HG03439 (cell line): ENCODE data around the gene CHD2.
A peak's percentile ranks its signal among the peaks of the same experiment; 100 is the strongest.
"Not testable (repeated sequence)": the region's sequence is repeated elsewhere in the genome, so short reads cannot be mapped to it uniquely, and the experiment has no call there.

Experiments used
- ATAC-seq: cut with Tn5 transposase; IDR thresholded peaks from one replicate; pipeline ENCODE4 v1.9.1; 2021; ENCODE audit warnings: mild to moderate bottlenecking, moderate library complexity; ENCODE audit not compliant: unreplicated experiment

CHD2 gene

DNA sequence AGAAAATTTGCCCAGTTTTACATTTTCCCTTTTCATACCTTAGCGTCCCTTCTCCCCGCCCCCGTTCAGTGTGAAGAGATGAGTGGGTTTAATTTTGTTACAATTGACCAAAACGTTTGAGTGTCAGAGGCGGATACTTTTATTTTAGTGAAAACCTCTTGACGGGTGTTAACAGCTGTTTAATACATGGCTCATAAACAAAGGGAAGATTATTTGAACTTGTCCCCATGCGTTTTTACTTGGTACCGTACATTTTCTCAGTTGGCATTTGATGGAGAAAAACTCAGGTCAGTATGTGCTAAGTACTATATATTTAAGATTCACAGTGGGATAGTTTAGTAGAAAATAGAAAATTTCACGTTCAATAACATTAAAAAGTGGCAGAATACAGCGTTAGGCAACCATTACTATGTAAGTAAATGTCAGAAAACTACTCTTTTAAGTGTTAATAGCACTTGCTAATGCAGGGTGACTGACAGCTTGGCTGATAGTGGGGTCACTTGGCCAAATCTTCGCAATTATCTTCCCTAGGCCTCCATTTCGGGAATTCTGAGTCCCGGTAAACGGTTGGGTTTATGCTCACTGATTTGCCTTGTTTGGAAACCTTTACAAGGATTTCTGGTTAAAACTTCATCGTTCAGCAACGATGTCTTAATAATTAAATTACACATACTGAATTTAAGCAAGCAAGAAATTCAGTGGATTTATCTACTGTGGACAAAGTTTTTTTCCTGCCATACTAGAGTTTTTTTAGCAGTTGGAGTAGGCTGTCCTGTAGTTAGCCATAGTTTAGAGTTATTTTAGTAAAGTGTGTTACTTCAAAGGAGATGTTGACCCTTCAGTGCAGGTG, 4.8 kb downstream of the CHD2 start:
- ATAC-seq, result no peak

DNA sequence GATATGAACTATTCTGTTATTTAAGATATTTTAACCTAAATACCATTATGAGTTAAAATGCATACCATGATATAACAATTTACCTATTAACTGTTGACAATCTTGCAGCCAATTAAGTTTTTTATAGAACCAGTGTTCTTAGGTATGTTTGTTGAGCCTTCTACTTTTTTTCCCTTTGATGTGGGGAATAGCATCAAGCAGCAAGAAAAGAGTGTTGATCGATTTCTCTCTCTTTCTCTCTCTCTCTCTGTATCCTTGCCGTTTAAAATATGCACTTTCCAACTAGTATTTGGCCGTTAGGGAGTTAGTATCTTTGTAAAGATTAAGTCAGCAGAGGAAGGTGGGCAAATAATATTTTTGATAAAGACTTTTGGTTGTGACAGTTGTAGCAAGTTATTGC, 5.9 kb downstream of the CHD2 start:
- ATAC-seq, result no peak

DNA sequence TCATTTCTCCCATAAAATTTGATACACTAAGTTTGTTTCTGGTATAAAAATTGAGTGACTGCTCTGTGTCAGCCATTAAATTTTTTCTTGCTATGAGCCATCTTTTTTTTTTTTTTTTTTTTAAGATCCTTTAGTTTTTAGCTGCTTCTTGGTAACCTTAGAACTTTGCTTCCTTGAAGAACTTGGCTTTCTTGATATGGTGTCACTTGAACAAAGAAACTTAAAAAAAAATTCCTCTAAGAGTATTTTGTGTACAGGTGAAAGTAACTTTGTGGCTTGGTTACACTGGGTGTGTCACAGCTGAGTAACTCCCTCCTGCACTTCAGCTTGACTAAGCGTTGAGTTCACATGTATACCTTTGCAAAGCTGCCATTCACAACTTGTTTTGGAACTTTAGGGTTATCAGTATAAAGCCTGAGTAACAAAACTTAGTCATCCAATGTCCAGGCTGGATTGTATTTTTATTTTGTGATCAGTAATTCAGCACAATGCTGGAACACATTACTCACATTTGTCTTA, 6.5 kb downstream of the CHD2 start:
- no peak for ATAC-seq

DNA sequence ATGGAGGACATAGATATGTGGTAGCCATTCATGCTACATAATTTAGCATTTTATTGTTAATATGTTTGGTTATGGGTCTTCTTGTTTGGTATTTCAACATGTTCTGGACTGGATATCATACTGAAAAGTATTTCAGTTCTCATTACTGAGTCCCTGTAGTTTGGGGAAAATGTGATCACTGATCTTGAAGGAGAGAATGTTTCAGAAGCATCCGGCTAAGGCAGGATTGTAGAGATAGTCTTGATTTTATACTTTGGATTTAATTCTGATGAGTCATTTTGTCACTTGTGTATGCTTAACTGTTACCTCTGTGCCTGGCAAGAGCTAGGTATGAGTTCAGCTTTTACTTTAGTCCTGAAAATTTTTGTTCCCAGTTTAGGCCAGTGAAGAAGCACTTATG, 7.1 kb downstream of the CHD2 start:
- no peak for ATAC-seq

DNA sequence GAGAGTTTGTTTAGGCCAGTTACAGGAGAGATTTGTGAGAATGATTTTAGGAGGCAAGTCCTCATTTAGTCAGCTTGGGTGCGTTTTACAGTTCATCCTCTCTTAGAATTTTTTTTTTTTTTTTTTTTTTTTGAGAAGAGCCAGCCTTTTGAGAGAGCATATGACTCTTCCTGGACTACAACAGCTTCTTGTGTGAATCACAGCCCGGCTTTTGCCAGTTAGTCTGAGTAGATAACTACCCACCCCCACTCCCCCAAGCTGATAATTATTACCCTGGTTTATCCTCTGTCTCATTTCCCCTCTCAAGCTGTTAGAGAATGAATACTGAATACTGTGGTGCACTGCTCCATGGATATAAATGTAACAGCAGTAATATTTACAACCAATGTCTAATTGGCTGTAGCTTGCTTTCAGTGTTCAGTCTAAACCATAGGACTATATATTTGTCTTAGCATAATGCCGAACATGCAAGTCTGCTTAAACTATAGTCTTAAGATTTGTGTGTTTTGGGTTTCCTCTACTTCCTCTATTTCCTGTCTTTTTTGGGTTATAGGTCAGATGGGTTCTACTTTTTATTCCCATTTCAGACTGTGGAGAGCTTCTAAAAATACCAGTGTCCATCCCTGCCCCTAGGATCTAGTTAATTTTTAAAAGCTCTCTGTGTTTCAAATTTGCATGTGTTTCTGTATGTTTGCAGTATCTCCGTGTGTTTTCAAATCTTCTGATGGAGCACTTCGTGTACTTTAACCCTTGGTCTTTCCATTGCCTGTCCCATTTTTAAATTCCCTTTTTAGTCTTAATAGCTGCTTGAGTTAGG, 8.0 kb downstream of the CHD2 start:
- no peak for ATAC-seq

DNA sequence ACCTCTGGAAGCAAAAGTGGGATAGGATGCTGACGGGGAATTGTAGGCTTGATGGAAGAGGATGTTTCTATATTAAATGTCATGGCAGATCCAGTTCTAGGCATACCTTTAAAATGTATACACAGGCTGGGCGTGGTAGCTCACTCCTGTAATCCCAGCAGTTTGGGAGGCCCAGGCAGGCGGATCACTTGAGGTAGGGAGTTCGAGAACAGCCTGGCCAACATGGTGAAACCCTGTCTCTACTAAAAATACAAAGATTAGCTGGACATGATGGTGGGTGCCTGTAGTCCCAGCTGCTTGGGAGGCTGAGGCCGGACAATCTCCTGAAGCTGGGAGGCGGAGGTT, 8.6 kb downstream of the CHD2 start:
- no peak for ATAC-seq

DNA sequence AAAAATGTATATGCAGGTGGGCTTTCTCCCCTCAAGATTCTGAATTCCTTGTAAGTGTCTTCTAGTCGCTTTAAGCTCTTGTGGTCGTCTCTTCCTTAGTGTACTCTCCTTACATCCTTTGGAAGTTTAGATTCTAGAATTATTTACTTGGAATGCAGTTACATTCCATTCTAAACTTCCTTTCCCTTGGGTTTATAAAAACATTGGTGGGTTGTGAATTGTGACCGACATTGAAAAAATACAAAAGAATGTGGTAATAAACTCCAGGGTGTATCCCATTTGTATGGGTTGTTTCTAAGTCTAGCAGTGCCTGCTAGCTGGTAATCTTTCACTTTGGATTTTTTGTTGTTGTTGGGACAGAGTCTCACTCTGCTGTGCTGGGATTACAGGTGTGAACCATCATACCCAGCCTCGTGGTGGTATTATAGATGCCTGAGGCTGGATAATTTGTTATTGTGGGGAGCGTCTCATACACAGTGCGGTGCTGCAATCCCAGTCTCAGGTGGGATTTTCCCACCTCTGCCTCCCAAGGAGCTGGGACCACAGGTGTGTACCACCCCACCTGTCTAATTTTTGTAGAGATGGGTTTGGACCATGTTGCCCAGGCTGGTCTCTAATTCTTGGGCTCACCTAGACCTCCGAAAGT, 9.1 kb downstream of the CHD2 start:
- ATAC-seq, result no peak

DNA sequence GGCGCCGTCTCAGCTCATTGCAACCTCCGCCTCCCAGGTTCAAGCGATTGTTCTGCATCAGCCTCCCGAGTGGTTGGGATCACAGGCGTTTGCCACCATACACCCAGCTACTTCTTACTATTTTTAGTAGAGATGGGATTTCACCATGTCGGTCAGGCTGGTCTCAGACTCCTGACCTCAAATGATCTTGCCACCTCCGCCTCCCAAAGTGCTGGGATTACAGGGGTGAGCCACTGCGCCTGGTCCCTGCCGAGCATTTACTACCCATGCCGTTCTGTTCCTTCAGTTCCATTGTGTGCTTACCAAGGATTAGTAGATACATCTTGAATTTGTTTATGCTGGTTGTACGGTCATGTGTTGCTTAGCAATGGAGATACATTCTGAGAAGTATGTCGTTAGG, 10.3 kb downstream of the CHD2 start:
- ATAC-seq, result no peak

DNA sequence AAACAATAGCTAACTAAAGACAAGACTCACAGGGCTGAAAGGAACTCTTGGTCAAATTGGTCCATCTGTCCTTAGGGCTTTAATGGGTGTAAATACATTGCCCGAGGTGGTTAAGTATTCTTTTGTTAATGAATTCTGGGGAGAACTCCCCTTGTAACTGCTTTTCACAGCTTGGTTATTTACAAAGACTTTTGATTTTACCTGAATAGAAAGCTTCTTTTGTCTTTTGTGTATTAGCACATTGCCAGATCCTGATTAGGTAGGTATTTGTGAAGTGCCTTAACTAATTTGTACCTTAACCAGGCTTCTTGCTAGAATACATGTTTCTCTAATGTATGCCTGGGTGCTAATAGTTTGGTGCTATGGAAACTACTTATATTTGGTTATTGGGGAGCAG, 14.0 kb downstream of the CHD2 start:
- ATAC-seq, result no peak

DNA sequence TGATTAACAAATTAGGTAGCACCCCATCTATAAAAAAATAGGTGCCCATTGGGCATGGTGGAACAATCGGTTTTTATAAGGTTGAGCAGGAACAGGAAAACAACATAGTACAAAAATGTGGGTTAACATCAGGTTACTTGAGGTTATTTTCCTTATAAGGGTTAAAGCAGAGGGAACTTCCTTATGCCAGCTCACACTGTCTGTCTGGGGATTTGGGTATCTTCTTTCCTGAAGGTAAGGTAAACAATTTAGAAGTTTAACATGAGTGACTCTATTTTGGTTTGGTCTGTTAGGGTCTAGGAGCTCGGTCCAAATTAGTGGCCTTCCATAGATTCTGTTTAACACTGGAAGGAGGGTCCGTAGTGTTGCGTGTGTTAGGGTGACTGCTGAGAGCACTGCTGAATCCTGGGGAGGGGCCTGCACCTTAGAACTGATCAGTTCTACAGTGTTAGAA, 14.7 kb downstream of the CHD2 start:
- no peak for ATAC-seq

DNA sequence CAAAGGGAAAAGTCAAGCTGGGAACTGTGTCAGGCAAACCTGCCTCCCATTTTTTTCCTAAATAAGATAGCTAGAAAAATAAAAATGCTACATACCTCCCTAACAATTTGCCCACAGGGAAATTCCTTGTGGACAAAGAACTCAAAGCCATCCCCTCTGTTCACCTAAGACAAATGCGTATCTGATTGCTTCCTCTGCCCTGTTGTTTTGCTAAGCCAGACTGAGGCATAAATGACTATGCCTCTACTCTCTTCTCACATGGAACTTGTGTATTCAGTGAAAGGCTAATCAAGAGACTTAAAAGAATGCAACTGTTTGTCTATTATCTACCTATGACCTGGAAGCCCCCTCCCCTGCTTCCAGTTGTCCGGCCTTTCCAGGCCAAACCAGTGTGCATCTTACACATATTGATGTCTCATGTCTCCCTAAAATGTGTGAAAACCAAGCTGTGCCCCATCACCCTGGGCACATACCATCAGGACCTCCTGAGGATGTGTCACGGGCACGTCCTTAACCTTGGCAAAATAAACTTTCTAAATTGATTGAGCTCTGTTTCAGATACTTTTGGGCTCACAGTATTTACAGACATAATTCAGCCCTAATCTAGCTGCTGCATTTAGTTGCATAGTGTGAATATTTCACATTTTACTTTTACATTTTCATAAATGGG, 15.8 kb downstream of the CHD2 start:
- ATAC-seq, result no peak

DNA sequence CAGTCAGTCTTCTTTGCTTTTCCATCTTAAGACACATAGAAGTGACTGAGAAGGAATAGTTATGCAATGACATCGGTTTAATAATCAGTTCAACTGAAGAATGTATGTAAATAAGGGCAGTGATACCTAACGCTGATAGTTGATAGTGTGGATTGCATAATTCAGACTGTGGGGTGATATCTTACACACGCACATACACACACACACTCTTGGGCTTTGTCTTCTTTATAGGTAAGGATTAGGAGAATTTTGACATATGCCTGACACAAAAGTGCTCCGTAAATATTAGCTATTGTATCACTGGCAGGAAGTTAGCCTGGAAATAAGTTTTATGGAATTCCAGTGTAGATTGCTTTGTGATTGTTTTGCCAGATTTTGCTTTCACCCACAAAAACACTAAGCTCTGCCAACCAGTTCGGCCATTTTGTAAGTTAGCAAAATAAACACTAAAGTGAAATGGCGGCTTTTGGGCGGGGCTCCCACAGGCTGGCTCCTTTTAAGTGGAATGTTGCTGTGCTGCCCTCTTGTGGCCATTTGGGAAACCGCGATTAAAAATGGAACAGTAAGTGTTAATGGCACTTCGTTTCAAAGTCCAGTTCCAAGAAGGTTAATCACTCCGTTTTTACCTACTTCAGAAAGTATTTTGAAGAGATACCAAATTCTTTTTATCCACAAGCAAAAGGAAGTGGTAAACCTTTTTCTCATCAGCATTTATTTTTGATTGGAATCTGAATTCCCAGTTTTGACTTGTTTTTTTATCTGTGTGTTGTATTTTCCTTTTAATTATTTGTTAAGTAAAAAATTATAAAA, 17.7 kb downstream of the CHD2 start:
- ATAC-seq, result peak; percentile 52

DNA sequence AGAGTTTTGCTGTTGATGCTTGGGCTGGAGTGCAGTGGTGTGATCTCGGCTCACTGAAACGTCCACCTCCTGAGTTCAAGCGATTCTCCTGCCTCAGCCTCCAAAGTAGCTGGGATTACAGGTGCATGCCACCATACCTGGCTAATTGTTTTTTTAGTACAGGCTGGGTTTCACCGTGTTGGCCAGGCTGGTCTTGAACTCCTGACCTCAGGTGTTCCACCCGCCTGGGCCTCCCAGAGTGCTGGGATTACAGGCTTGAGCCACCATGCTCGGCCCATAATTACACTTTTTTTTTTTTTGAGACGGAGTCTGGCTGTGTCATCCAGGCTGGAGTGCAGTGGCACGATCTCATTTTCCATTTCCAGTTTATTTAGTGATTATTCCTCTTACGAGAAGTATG, 18.8 kb downstream of the CHD2 start:
- not testable (repeated sequence) for ATAC-seq

DNA sequence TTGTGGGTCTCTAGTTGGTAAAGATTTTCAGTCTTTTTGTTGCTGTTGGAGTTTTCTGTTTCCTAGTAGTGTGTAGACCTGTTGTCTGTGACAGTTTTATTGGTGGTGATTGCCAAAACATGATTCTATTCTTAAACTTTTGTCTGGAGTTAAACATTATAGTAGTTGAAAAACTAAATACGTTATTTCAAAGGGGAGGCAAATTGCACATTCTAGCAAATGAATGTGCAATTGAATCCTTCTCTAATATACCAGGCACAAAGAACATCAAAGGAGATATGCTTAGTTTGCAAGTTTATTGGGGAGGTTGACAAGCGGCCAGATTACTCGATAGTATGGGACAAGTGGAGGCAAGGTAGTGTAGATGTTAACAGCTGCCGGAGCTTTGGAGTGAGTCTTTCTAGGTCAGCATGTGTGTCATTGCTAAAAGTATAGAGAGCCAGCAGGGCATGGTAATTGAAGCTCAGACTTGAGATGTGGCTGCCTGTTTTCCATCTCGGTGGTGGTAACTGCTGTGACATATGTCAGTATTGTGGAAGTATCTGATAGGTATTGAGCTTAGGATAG, 20.6 kb downstream of the CHD2 start:
- no peak for ATAC-seq

DNA sequence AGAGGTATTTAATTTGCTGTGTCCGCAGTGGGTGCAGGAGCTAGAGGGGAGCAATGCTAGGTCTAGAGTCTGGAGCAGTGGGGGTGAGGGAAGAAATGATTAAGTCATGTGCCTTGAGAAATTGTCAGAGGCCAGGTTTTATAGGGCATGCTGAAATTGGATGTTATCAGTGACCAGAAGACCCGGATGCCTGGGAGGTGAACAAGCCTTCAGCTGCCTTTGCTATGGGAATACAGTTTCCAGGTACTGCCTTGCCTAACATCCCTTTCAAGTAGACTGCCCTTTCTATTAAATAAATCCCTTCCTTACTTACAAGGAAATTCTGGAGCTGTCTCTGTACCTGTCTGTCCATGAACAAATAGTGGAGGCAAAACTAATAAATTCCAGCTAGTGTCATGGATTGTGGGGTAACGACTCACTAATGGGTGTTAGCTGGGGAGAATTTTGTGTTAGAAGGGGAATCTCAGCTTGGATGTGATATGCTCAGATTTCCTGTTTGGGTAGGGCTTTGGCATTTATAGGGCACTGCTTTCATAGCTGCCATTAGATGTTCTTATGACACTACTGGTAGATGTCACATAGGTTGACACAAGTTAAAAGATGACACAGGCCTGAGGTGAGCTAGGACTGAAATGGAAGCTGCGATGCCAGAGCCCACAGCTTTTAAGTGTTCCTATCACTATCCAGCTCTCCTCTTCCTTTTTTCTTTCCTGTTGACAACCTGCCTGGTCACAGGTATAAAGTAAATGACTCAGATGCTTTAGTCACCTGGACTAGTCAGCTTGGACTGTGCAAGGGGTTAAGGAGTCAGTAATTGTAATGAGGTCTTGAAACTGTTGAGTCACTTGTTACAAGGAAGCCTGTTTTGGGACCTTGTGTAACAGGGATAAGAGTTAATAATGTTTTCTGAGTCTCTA, 21.3 kb downstream of the CHD2 start:
- no peak for ATAC-seq

DNA sequence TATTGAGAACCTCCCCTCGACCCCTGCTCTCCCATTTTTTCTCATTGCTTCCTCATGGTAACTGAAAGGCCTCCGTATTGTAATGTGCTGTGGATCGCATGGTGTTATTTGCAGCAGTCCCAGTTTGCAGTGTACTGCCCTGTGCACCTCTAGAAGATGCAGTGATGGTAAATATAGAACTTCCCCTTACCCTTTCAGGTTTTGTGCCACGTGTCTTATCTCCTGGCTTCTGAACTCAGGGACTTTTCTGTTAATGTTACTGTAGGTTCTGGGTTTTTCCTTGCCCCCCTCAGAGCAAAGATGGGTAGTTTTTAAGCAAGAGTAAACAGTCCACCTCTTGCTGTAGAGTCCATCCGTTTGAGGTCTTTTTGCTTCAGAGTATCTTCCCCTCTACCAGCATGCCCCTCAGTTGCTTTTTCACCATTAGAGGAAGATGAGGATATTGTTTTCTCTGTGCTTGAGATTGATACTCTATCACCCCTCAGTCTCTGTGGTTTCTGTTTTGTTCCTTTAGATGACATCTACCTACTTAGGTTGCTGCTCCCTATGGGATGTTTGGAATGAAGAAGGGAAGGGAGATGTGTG, 22.4 kb downstream of the CHD2 start:
- no peak for ATAC-seq

DNA sequence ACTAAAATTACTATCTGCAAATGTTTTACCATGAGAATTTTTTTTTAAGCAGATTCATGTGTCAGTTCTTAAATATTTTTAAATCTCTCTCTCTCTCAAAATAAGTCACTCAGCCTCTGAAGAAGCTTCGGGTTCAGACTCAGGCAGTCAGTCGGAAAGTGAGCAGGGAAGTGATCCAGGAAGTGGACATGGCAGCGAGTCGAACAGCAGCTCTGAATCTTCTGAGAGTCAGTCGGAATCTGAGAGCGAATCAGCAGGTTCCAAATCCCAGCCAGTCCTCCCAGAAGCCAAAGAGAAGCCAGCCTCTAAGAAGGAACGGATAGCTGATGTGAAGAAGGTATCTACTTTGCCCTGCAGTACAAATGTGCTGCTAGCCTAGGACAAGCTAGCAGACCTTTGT, 24.1 kb downstream of the CHD2 start:
- ATAC-seq, result no peak

DNA sequence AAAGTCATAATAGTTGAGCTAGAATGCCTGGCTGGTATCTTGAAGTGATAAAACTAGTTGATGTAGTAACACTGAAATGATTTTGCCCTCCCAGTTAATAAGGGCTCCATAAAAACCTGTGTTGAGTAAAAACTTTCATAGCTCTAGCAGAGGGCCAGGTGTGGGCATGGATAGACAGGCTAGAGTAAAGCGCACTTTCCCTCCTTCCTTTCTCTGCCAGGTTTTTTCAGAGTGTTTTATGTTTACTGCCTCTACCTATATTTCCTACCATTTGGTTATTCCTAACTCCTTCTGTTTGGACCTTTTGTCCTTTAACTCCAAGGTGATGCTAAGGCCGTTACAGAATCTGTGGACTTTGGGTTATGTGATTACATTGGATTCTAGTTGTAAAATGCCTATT, 25.3 kb downstream of the CHD2 start:
- no peak for ATAC-seq
